Measurements from ENCODE around the gene OSBPL2.

OSBPL2 gene

DNA sequence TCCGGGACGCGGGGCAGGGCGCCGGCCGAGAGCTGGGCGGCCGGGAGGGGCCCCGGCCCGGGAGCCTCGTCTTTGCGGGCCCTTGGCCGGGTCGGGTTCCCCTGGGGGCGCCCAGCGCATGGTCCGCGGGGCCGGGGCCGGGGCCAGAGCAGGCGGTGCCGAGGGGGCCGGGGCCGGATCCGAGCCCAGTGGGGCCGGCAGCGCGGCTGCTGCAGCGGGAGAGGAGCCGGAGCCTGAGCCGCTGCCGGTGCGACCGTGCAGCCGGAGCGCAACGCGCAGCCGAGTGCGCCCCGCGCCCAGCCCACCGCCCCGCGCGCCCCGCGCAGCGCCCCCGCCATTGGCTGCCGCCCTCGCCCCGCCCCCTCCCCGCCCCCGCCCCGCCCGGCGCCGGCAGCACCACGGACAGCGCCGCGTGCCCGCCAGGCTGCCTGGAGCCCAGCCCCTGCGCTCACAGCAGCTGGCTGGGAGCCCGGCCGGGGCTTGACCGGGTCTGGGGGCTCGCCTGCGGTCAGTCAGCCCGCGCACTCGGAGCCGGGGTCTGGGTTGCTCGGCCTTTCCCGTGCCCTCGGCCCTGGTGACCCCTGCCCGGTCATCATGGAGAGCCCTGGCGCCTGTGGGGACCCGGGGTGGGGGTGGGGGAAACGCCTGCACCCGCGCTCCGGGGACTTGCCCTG is 18.2 kb upstream of the OSBPL2 start, which contains the start of gene HRH3:
TSS of gene HRH3 (minus strand) at position 287 of the 674 bp plus-strand sequence. CDS start 308 bp downstream, outside the sequence.
- DNase-seq (ENCODE audit: low read depth in 1 of 2, low spot score in 1 of 2) = peak in 1 of 2 donors; percentile 13

DNA sequence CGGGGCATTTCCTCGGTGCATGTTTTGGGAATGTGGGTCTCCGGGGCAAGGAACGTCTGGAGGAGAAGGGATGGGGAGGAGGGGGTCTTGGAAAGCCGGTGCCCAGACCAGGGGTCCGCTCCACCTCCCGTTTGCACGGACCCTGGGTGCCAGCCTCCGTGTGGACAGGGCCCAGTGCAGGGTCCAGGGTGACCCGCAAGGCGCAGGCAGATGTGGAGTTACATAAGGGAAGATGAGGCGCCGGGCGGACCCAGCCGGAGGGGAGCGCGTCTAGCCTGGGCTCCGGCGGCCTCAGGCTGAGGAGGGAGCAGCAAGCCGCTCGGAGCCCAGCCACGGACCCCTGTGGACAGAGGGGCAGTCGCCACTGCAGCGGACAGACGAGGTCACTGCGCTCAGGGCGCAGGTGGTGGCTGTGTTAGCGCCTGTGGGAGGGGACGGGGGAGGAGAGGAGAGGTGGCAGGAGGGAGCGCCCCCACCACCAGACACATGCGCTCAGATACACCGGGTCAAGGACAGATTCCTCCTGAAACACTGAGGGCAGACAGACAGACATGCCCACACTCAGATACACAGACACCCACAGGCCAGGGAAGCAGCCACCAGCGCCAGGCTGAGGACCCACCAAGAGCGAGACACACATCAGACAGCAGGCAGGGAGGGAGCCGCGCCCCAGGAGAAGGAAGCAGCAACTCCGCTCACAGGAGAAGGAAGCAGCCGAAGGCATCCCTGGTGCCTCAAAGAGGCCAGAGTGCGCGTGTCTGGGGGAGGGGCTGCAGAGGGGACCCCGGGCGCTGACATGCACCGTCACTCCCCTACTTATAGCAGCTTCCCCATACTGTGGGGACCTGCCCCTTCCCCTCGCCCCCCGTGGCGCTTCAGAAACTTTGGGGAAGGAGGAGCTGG is 17.4 kb upstream of the OSBPL2 start:
- no peak for DNase-seq (ENCODE audit: low read depth in 1 of 2, low spot score in 1 of 2)

- no peak for DNase-seq (ENCODE audit: low read depth in 1 of 2, low spot score in 1 of 2)
These were observed 16.0 kb upstream of the OSBPL2 start for GRCh38 chr20:62222266-62222850.

DNA sequence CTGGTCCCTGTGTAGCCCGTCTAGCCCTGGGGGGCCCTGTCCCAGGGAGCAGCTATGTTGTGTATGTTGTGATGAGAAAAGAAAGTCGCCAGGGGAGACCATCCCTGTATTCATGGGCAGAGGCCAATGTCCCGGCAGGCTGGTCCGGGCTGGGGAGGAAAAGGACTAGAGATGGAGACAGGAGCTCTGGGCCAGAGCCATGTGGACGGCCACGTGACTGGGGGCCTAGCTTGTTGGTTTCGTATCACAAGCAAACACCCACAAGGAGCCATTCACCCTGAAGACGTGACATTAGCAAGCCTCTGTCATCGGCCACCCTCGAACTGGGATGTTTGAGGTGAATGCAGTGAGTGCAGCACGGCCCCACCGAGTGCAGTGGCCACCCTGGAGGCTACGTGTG is 15.3 kb upstream of the OSBPL2 start:
- DNase-seq (ENCODE audit: low read depth in 1 of 2, low spot score in 1 of 2) = no peak

- DNase-seq (ENCODE audit: low read depth in 1 of 2, low spot score in 1 of 2) = no peak
These were observed 14.8 kb upstream of the OSBPL2 start for GRCh38 chr20:62223571-62223970.

DNA sequence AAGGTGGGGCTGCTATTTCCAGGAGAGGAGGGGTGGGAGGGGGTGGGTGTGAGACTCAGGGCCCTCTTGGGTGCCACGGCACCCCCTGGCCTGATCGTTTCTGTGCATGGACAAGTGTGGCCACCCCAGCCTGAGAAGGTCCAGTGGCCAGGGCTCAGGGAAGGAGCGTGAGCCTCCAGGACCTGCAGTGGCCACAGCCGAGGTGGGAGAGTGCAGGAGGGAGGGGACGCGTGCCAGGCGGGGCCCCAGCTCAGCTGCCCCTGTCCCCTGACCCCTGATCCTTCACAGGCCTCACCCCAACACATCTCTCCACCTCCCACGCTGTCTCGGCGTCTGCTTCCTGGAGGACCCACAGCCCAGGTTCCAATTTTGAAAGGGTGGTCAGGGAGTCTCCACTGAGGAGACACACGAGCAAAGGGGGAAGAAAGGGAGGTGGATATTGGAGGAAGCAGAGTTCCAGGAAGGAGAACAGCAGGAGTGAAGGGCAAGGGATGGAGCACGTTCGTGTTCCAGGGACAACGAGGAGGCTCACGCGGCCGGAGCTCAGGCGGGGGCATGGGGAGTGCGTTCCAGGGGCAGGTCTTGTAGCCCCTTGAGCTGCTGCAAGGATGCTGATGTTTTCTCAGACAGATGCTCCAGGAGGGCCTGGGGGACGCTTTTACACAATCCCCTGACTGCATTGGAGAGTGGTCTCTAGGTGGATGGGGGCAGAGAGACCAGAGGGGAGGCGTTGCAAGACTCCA is 14.0 kb upstream of the OSBPL2 start:
- no peak for DNase-seq (ENCODE audit: low read depth in 1 of 2, low spot score in 1 of 2)

- DNase-seq (ENCODE audit: low read depth in 1 of 2, low spot score in 1 of 2) = no peak
These were observed 13.3 kb upstream of the OSBPL2 start for GRCh38 chr20:62225026-62225425.

DNA sequence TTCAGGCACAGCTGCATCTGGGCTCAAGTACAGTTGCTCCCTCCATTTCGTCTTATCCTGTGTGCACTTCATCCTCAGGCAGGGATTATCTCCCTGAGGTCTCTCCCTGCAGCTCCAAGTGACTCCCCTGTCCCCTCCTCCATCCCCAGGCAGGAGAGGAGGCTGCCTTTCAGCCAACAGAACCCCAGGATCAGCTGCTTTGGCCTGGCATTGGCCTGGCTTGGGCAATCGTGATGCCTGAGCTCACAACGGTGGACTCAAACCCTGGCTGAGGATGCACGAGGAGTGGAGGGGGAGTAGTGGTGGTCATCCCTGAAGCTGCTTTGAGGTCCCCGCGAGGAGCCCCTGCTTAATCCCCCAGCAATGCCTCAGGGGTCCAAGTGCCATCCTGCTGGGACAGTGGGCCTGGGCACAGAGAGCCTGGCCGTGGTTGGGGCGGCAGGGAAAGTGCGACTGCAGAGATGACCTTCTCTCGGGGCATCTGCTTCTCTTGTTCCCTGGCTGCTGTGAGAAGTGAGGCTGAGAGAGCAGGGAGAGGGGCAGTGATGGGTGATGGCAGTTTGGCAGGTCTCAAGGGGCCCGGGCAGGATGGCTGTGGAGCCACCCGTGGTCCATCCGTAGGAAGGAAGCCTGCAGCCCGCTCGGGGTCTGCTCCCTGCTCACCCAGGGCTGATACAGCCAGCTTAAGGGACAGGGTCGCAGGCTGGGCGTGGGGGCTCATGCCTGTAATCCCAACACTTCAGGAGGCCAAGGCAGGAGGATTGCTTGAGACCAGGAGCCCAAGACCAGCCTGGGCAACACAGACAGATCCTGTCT is 12.3 kb upstream of the OSBPL2 start:
- DNase-seq (ENCODE audit: low read depth in 1 of 2, low spot score in 1 of 2) = no peak

- DNase-seq (ENCODE audit: low read depth in 1 of 2, low spot score in 1 of 2) = no peak
These were observed 11.4 kb upstream of the OSBPL2 start for GRCh38 chr20:62226707-62227590.

DNA sequence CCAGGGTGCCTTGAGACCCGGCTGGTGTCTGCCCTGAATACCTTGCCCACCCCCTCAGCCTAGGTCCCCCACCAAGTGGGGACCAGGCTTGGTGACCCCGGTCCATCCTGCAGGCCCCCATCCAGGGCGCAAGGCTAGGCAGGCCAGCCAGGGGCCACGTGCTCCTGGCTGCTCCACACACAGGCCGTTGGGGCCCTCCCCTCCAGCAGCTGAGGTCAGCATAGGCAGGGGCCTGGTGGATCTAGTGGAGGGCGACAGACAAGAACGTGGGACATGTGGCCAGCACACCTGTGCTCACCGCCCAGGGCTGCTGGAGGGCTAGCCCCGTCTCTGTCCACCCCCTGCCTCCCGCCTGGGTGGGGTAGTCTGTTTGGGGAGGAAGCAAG is 10.7 kb upstream of the OSBPL2 start:
- DNase-seq (ENCODE audit: low read depth in 1 of 2, low spot score in 1 of 2) = no peak

DNA sequence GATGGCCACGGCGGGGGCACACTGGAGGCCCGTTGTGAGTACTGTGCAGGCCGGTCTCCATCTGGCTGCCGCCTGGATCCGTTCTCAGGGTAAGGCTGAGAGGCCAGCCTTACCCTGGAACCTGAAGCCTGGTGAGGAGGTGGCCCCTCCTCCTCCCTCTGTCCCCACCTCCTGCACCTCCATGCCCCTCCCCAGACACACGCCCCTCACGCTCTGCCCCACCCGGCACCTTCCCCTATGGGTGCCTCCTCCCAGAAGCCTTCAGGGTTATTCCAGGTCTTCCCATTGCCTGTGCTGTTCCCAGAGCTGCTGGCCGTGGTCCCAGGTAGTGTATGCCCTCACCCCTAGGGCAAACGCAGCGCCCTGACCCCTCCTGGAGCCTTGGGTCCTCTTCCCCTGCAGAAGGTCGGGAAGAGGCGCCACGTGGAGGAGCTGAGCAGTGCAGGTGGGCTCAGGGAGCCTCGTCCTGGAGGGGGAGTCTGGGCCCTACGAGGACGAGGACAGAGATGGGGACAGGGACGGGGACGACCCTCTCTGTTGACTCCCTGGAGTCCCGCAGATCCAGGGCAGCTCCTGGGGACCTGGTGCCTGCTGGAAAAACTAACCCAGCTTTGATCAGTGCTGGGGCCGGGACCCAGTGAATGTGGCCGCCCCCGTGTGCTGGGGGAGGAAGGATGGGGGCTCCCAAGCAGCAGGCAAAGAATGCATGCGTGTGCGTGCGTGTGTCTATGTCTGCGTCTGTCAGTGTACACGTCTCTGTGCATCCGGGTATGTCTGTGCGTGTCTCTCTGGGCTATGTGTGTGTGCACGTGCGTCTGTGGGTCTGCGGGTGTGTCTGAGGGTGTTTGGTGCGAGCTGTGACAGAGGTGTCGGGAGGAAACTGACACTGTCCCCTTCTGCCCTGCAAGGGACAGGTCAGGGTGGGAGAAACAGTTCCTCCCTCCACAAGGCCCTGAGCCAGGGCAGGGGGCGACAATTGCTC is 10.1 kb upstream of the OSBPL2 start:
- no peak for DNase-seq (ENCODE audit: low read depth in 1 of 2, low spot score in 1 of 2)

DNA sequence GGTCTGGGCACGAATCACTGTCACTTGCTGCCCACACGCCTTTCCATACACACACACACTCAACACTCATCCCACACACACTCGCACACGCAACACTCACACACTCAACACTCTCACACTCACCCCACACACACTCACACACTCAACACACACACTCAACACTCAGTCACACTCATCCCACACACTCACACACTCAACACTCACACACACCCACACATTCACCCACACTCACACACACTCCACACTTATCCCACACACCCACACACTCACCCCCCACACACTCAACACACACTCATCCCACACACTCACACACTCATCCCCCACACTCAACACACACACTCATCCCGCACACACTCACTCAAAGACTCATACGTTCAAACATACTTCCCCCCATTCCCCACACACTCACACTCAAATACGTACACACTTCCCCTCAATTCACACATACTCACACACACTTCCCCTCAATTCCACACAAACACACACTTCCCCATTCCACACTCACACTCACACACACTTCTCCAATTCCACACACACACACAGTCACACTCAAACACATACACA is 9.3 kb upstream of the OSBPL2 start:
- no peak for DNase-seq (ENCODE audit: low read depth in 1 of 2, low spot score in 1 of 2)

DNA sequence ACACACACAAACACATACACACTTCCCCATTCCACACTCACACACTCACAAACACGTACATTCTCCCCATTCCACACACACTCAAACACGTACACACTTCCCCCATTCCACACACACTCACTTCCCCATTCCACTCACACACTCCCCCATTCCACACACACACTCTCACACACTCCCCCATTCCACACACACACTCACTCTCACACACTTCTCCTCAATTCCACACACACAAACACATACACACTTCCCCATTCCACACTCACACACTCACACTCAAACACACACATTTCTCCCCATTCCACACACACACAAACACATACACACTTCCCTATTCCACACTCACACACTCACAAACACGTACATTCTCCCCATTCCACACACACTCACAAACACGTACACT is 8.7 kb upstream of the OSBPL2 start:
- no peak for DNase-seq (ENCODE audit: low read depth in 1 of 2, low spot score in 1 of 2)

DNA sequence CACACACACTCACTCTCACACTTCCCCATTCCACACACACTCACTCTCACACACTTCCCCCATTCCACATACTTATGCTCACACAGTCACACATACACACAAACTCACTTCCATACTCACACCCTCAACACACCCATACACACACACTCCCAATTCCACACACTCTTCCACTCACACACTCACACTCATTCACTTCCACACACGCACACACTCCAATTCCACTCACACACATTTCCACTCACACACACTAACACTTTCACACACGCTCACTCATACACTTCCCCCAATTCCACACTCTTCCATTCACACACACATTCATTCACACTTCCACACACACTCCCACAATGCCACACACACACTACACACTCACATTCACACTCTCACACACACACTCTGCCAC is 8.0 kb upstream of the OSBPL2 start:
- DNase-seq (ENCODE audit: low read depth in 1 of 2, low spot score in 1 of 2) = no peak

DNA sequence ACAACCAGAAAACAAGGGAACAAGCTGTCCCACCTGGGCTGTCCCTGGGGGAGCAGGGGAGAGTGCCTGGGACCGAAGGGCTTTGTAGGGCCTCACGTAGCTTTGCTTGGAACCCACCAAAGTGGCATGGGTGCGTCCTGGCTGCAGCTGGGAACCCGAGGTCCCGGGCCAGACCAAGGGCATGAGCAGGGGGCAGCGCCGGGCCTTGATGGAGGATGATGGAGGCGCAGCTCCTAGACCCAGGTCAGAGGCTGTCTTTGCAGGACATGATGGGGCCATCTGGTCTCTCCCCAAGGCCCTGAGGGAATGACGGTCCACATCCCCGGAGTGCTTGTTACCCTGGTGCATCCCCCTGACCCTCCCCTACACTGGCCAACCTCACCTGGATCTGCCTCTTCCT is 7.6 kb upstream of the OSBPL2 start:
- no peak for DNase-seq (ENCODE audit: low read depth in 1 of 2, low spot score in 1 of 2)

DNA sequence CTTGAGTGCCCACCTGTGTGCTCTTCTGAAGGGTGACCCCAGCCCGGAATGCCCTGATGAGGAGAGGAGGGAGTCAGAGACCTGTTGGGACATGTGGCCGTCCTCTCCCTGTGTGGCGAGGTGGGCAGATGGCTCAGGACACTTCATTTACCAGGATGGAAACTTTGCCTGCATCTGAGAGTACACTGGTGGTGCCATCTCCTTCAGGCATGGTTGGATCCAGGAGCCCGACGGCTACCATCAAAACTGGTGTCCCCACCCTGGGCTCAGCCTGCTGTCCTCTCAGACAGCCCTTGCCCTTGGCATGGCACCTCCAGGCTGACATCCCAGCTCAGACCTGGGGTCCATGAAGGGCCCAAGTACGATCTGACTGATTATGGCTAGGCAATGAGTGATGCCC is 7.0 kb upstream of the OSBPL2 start:
- DNase-seq (ENCODE audit: low read depth in 1 of 2, low spot score in 1 of 2) = no peak

GRCh38 chr20:62232194-62232593 is 6.1 kb upstream of the OSBPL2 start:
- DNase-seq (ENCODE audit: low read depth in 1 of 2, low spot score in 1 of 2) = no peak

All from activated T-helper 1 cell treated with anti-CD3 and anti-CD28 coated beads, Interleukin-2, amount 50 U/mL, for 16 hours (primary cell).